ENCODE results near the gene SYT1.
"Not testable (repeated sequence)": the region's sequence is repeated elsewhere in the genome, so short reads cannot be mapped to it uniquely, and the experiment has no call there.

Gene SYT1

GRCh38 chr12:79415321-79415720, 550.7 kb downstream of the SYT1 start:
- no peak for DNase-seq

GRCh38 chr12:79415746-79416435, 551.3 kb downstream of the SYT1 start:
- no peak for DNase-seq

GRCh38 chr12:79420146-79420618, 555.6 kb downstream of the SYT1 start:
- DNase-seq = no peak

- DNase-seq = no peak
Observed at GRCh38 chr12:79421236-79421740, 556.7 kb downstream of the SYT1 start.

GRCh38 chr12:79422060-79422812, 557.7 kb downstream of the SYT1 start:
- no peak for DNase-seq

GRCh38 chr12:79423560-79423959, 559.0 kb downstream of the SYT1 start:
- no peak for DNase-seq

- DNase-seq = no peak
Observed at GRCh38 chr12:79424109-79424721, 559.6 kb downstream of the SYT1 start.

GRCh38 chr12:79426121-79426520, 561.5 kb downstream of the SYT1 start:
- no peak for DNase-seq

- DNase-seq = not testable (repeated sequence)
Observed at GRCh38 chr12:79426744-79427143, 562.2 kb downstream of the SYT1 start.

- DNase-seq = no peak
Observed at GRCh38 chr12:79433465-79434072, 569.0 kb downstream of the SYT1 start.

- no peak for DNase-seq
Observed at GRCh38 chr12:79434561-79434960, 570.0 kb downstream of the SYT1 start.

GRCh38 chr12:79435742-79436141, 571.2 kb downstream of the SYT1 start:
- DNase-seq = no peak

- DNase-seq = no peak
Observed at GRCh38 chr12:79438480-79439174, 574.1 kb downstream of the SYT1 start.

GRCh38 chr12:79439175-79439825, 574.7 kb downstream of the SYT1 start:
- DNase-seq = no peak

GRCh38 chr12:79441534-79441933, 577.0 kb downstream of the SYT1 start:
- no peak for DNase-seq

GRCh38 chr12:79442396-79442795, 577.8 kb downstream of the SYT1 start:
- no peak for DNase-seq

GRCh38 chr12:79444089-79444488, 579.5 kb downstream of the SYT1 start:
- no peak for DNase-seq

GRCh38 chr12:79448816-79449215, 584.2 kb downstream of the SYT1 start:
- no peak for DNase-seq

- no peak for DNase-seq
Observed at GRCh38 chr12:79451365-79451764, 586.8 kb downstream of the SYT1 start.

- no peak for DNase-seq
Observed at GRCh38 chr12:79451978-79452377, 587.4 kb downstream of the SYT1 start.

GRCh38 chr12:79452906-79453305, 588.3 kb downstream of the SYT1 start:
- no peak for DNase-seq

- DNase-seq = no peak
Observed at GRCh38 chr12:79453820-79454219, 589.2 kb downstream of the SYT1 start.
